H1 (cell line): Measurements from ENCODE around the gene C2. TPM values are rescaled to one million over a fixed set of nuclear protein-coding genes. Genes with fewer than 3 reads are reported as not detected.
A peak's percentile ranks its signal among the peaks of the same experiment; 100 is the strongest.

ENCODE experiments used
- CBX5 ChIP-seq: fragments of 300-800, 300-1000 bp; sonication (generic); IDR thresholded peaks from 2 replicates; pipeline ENCODE4 v1.7.1; 2016; ENCODE audit warnings: antibody characterized with exemption, low read length, low read depth
- CEBPB ChIP-seq: IDR thresholded peaks from 2 replicates; pipeline ENCODE4 v1.6.1; 2012; ENCODE audit warnings: low read depth, low read length
- EGR1 ChIP-seq: IDR thresholded peaks from 2 replicates; pipeline ENCODE4 v1.6.1; 2011; ENCODE audit warnings: low read depth, low read length, borderline replicate concordance
- GTF2F1 ChIP-seq: IDR thresholded peaks from 2 replicates; pipeline ENCODE4 v1.6.1; 2012; ENCODE audit warnings: low read depth, low read length, improper control_type of control experiment, borderline replicate concordance
- HDAC6 ChIP-seq: IDR thresholded peaks from one replicate; pipeline ENCODE4 v1.7.1; 2012; ENCODE audit warnings: low read depth, mild to moderate bottlenecking, inconsistent platforms, low read length, moderate library complexity
- JUND ChIP-seq: IDR thresholded peaks from 2 replicates; pipeline ENCODE4 v1.6.1; 2011; ENCODE audit warnings: mild to moderate bottlenecking, improper control_type of control experiment, low read length
- KDM1A ChIP-seq: fragments of 200-600, 300-600 bp; sonication (generic); IDR thresholded peaks from 2 replicates; pipeline ENCODE4 v1.7.1; 2016; ENCODE audit warnings: mild to moderate bottlenecking, low read length, borderline replicate concordance
- KDM4A ChIP-seq: IDR thresholded peaks from one replicate; pipeline ENCODE4 v1.7.1; 2012; ENCODE audit warnings: low read depth, mild to moderate bottlenecking, moderate library complexity, low read length, inconsistent platforms; ENCODE audit not compliant: severe bottlenecking
- MAFK ChIP-seq: IDR thresholded peaks from 2 replicates; pipeline ENCODE4 v1.6.1; 2012; ENCODE audit warnings: low read depth, mild to moderate bottlenecking, improper control_type of control experiment, low read length
- NRF1 ChIP-seq: IDR thresholded peaks from 2 replicates; pipeline ENCODE4 v1.6.1; 2011; ENCODE audit warnings: mild to moderate bottlenecking, low read depth, low read length, improper control_type of control experiment
- PHF8 ChIP-seq: fragments of 200-600 bp; sonication (generic); conservative IDR thresholded peaks from 2 replicates; pipeline ENCODE4 v1.7.1; 2012; ENCODE audit warnings: low read depth, mild to moderate bottlenecking, inconsistent platforms, low read length, moderate library complexity
- POLR2A ChIP-seq, 2 experiments: IDR thresholded peaks; 1 replicate in 1 of 2; 2 replicates in 1 of 2; pipeline ENCODE4 v1.6.1; 2011; ENCODE audit warnings: low read depth in 2 of 2, low read length in 2 of 2, mild to moderate bottlenecking in 2 of 2; ENCODE audit errors: control extremely low read depth in 1 of 2
- RNF2 ChIP-seq: fragments of 200-900, 300-1000 bp; sonication (generic); IDR thresholded peaks from 2 replicates; pipeline ENCODE4 v1.7.1; 2016; ENCODE audit warnings: borderline replicate concordance, low read depth, mild to moderate bottlenecking, antibody characterized with exemption, low read length; ENCODE audit not compliant: poor library complexity, severe bottlenecking; ENCODE audit errors: missing control alignments
- SIN3A ChIP-seq, 2 experiments: IDR thresholded peaks in 1 of 2; conservative IDR thresholded peaks in 1 of 2; 2 replicates each; pipeline ENCODE4 v1.6.1; 2011 to 2012; ENCODE audit warnings: low read length in 2 of 2, improper control_type of control experiment in 1 of 2, low read depth in 1 of 2, mild to moderate bottlenecking in 1 of 2
- TAF7 ChIP-seq: optimal IDR thresholded peaks from 2 replicates; pipeline ENCODE3; 2011; ENCODE audit warnings: low read depth, mild to moderate bottlenecking, inconsistent platforms, low read length, moderate library complexity, borderline replicate concordance
- ZNF274 ChIP-seq: IDR thresholded peaks from 2 replicates; pipeline ENCODE4 v1.7.0; 2012; ENCODE audit warnings: low read length, borderline replicate concordance; ENCODE audit errors: extremely low read depth
- polyA plus RNA-seq, 7 experiments: library from polyadenylated mRNA; depleted of rRNA in 3 of 7; stranded (reverse) in 5 of 7; unstranded in 2 of 7; fragments of >200 nt in 5 of 7; fragments of 200-250 nt in 2 of 7; gene quantifications; 1 replicate in 5 of 7; 2 replicates in 1 of 7; 4 replicates in 1 of 7; pipeline versions ENCODE4 v1.2.1 to v1.2.3, GENCODE V29; 2011 to 2013; ENCODE audit warnings: missing spikeins in 2 of 7, mixed read lengths in 2 of 7
- total RNA-seq: library from RNA; stranded (reverse); fragmentation: NEBNext Ultra II Directional; extraction: Animal tissue kit (Norgen Biotek cat#: 25700); gene quantifications from 2 replicates; pipeline ENCODE4 v1.2.1, GENCODE V29; 2021
- TF ChIP-seq, protein P1 (sequence below): IDR thresholded peaks from 2 replicates; pipeline ENCODE4 v1.6.1; 2012; ENCODE audit warnings: inconsistent platforms
- TF ChIP-seq, protein P2 (sequence below): IDR thresholded peaks from 2 replicates; pipeline ENCODE4 v1.6.1; 2011; ENCODE audit warnings: low read length, improper control_type of control experiment
- TF ChIP-seq, protein P3 (sequence below), 3 experiments: IDR thresholded peaks; 1 replicate in 2 of 3; 2 replicates in 1 of 3; pipeline versions ENCODE4 v1.5.1 to v1.6.1; 2011; ENCODE audit warnings: low read length in 3 of 3, mild to moderate bottlenecking in 3 of 3, inconsistent platforms in 2 of 3, low read depth in 1 of 3, moderate library complexity in 1 of 3; ENCODE audit not compliant: insufficient read depth in 1 of 3; ENCODE audit errors: control extremely low read depth in 1 of 3

C2 gene
- total and polyA plus RNA-seq, 2 of the 8 experiments (the other 6 are each of a cell fraction or from before 2014, with no cell fraction given): 0.26 to 0.38 TPM

DNA sequence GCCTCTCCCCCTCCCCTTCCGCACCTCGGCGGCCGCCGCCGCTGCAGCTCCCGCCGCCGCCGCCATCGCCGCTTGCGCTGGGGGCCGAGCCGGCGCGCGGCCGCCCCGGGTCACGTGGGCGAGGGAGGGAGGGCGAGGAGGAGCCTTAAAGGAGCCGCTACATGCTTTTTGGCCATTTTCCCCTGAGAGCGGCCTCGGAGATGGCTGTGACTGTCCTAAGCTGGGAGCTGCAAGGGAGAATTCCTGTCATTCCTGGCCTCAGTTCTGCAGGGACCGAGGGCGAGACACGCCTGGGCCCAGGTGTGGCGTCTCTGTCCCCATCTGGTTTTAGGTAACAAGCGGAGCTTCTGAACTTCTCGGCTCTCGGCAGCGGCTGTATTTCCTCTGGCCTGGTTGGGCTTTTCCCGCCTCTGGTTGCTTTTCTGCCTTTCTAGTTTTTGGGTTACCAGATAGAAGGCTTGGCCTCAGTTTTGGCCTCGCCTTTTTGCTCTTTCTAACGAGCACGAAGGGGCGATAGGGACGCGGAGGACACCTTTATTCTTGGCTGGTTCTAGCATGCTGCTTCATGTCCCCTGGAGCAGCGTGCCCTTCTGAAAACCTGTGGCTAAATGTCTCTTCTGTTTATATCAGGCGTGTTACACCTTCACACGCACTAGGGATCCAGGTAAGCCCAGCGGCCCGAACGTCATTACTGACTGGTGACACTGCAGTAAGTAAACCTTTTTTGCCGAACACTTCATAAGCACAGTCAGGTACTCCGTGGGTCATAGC is 29.7 kb upstream of the C2 start, which contains the start of gene EHMT2 (continued):
- TF ChIP-seq, protein P1, sequence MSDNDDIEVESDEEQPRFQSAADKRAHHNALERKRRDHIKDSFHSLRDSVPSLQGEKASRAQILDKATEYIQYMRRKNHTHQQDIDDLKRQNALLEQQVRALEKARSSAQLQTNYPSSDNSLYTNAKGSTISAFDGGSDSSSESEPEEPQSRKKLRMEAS: peak; percentile 62
- TF ChIP-seq CBX5: no peak
- TF ChIP-seq, protein P2, sequence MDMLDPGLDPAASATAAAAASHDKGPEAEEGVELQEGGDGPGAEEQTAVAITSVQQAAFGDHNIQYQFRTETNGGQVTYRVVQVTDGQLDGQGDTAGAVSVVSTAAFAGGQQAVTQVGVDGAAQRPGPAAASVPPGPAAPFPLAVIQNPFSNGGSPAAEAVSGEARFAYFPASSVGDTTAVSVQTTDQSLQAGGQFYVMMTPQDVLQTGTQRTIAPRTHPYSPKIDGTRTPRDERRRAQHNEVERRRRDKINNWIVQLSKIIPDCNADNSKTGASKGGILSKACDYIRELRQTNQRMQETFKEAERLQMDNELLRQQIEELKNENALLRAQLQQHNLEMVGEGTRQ: peak; percentile 91
- TF ChIP-seq GTF2F1: no peak
- no peak for TF ChIP-seq RNF2
- no peak for TF ChIP-seq HDAC6
- peak; percentile 46 for TF ChIP-seq TAF7
- TF ChIP-seq POLR2A (IDR thresholded peaks at IDR 0.05; ENCODE audit: control extremely low read depth in 1 of 2, low read depth in 2 of 2, low read length in 2 of 2): peak; percentile 72 to 84
- TF ChIP-seq KDM4A: peak; percentile 65
- no peak for TF ChIP-seq NRF1
- TF ChIP-seq EGR1: no peak
- TF ChIP-seq JUND: no peak
- no peak; the same call in 1 of the 2 replicates for TF ChIP-seq PHF8
- TF ChIP-seq CEBPB: no peak
- TF ChIP-seq ZNF274: no peak
- TF ChIP-seq, protein P3, sequence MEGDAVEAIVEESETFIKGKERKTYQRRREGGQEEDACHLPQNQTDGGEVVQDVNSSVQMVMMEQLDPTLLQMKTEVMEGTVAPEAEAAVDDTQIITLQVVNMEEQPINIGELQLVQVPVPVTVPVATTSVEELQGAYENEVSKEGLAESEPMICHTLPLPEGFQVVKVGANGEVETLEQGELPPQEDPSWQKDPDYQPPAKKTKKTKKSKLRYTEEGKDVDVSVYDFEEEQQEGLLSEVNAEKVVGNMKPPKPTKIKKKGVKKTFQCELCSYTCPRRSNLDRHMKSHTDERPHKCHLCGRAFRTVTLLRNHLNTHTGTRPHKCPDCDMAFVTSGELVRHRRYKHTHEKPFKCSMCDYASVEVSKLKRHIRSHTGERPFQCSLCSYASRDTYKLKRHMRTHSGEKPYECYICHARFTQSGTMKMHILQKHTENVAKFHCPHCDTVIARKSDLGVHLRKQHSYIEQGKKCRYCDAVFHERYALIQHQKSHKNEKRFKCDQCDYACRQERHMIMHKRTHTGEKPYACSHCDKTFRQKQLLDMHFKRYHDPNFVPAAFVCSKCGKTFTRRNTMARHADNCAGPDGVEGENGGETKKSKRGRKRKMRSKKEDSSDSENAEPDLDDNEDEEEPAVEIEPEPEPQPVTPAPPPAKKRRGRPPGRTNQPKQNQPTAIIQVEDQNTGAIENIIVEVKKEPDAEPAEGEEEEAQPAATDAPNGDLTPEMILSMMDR (IDR thresholded peaks at IDR 0.05; ENCODE audit: control extremely low read depth in 1 of 3, insufficient read depth in 1 of 3, low read depth in 1 of 3, low read length in 3 of 3): no peak
- TF ChIP-seq MAFK: no peak
- peak; percentile 61 to 75; a peak in 2 of 4 replicates for TF ChIP-seq SIN3A (conservative IDR thresholded peaks at IDR 0.05 in 1 of 2, IDR thresholded peaks at IDR 0.05 in 1 of 2; ENCODE audit: low read depth in 1 of 2, low read length in 2 of 2)
- no peak for TF ChIP-seq KDM1A
